ENCODE results near the gene SLC25A27.

Gene SLC25A27

DNA sequence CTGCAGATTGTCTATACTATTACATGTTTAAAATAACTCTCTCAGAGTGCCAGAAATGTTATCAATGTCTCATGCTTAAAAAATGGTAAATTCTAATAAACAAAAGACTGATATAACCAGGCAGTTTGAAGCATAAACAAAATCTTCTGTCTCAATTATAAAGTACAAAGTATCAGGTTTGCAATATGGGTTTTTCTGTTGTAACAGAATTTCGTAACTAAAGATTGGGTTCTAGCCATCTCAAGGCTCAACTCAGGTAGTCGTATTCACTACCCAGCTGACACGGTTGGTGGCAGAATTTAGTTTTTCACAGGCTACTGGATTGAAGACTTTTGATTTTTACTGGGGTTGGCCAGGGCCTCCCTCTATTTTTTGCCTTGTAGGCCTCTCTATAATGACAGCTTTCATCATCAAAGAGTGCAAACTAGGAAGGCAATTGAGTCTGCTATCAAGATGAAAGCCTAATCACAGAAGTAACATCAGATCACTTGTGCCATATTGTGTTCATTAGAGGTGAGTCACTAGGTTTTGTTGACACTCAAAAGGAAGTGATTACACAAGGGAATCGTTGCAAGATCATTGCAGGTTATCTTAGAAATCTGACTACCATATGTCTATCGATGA lies 3.8 kb upstream of the SLC25A27 start:
- H2AFZ ChIP-seq (ENCODE audit: low read depth, low read length, severe bottlenecking) = no peak overlapping the region
- H3K27ac ChIP-seq (ENCODE audit: low read depth, low read length) = peak overlapping the region; percentile 96
- H3K79me2 ChIP-seq (ENCODE audit: insufficient read depth, low read length) = peaks cover 92% of the 10 kb centered on the region
- no peaks in the 10 kb centered on the region for H4K20me1 ChIP-seq (ENCODE audit: low read depth, low read length)
- H3K36me3 ChIP-seq (ENCODE audit: low read length) = peaks cover 42% of the 10 kb centered on the region
- no peaks in the 10 kb centered on the region for H3K9me3 ChIP-seq (ENCODE audit: insufficient read depth, low read length)
- peaks cover 75% of the 10 kb centered on the region for H3F3A ChIP-seq (ENCODE audit: insufficient read depth)
- H3K4me2 ChIP-seq (ENCODE audit: low read depth, low read length, poor library complexity, severe bottlenecking) = peak overlapping the region; percentile 92
- H3K4me3 ChIP-seq (ENCODE audit: insufficient read depth, low read length, poor library complexity, severe bottlenecking) = peak overlapping the region; percentile 79
- no peaks in the 10 kb centered on the region for H3K27me3 ChIP-seq (ENCODE audit: low read length)
- TF ChIP-seq EZH2phosphoT487 (conservative IDR thresholded peaks at IDR 0.05; ENCODE audit: low read length) (no peak), CTCF (IDR thresholded peaks at IDR 0.05; ENCODE audit: insufficient read depth, low read length, poor library complexity, severe bottlenecking) (peak; percentile 20)
- no peaks in the 10 kb centered on the region for H3K9me2 ChIP-seq (replicated peaks; ENCODE audit: insufficient read depth, low read length)
- peak overlapping the region; percentile 82 for H3K9ac ChIP-seq (ENCODE audit: low read length)

DNA sequence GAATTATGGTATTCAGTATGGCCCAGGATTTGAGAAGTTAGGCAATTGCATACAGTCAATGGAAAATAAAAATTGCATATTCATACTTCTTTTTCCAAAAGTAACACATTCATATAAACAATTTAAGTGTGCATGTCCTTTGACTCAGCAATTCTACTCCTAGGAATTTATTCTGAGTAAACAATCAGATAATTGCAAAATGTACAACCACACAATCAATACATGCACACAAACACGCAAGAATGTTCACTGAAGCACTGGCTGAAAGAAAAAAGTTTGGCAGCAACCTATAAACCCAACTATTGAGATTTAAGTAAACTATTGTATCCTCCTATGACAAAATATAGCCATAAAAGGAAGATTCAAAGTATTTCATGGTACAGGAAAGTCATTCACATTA lies 1.8 kb upstream of the SLC25A27 start:
- H3K79me2 ChIP-seq (ENCODE audit: insufficient read depth, low read length) = peaks cover 92% of the 10 kb centered on the region
- H3K9ac ChIP-seq (ENCODE audit: low read length) = peak overlapping the region; percentile 82
- H3K4me3 ChIP-seq (ENCODE audit: insufficient read depth, low read length, poor library complexity, severe bottlenecking) = peak overlapping the region; percentile 79
- no peaks in the 10 kb centered on the region for H3K9me2 ChIP-seq (replicated peaks; ENCODE audit: insufficient read depth, low read length)
- no peaks in the 10 kb centered on the region for H4K20me1 ChIP-seq (ENCODE audit: low read depth, low read length)
- no peaks in the 10 kb centered on the region for H3K9me3 ChIP-seq (ENCODE audit: insufficient read depth, low read length)
- H3F3A ChIP-seq (ENCODE audit: insufficient read depth) = peaks cover 64% of the 10 kb centered on the region
- no peak overlapping the region for H2AFZ ChIP-seq (ENCODE audit: low read depth, low read length, severe bottlenecking)
- peaks cover 39% of the 10 kb centered on the region for H3K36me3 ChIP-seq (ENCODE audit: low read length)
- TF ChIP-seq EZH2phosphoT487 (conservative IDR thresholded peaks at IDR 0.05; ENCODE audit: low read length) = no peak
- no peak for TF ChIP-seq CTCF (IDR thresholded peaks at IDR 0.05; ENCODE audit: insufficient read depth, low read length, poor library complexity, severe bottlenecking)
- H3K4me2 ChIP-seq (ENCODE audit: low read depth, low read length, poor library complexity, severe bottlenecking) = peak overlapping the region; percentile 92
- peak overlapping the region; percentile 96 for H3K27ac ChIP-seq (ENCODE audit: low read depth, low read length)
- no peaks in the 10 kb centered on the region for H3K27me3 ChIP-seq (ENCODE audit: low read length)

DNA sequence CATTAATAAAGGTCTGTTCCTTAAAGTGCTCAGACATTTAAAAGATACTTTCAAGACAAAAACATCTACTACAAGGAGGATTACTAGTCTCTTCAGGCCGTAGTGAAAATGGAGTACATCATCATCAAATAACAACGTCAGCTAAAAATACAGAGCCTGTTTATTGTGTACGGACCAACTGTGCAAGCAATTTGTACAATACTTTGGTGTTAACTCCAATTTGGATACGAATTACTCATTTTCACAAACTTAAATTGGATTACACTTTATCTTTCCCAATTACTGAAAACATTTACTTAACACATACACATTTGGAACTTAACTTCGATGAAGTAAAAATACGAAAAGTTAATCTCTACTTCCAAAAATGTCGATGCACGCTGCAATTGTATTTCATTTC lies 959 bp upstream of the SLC25A27 start:
- TF ChIP-seq CTCF (IDR thresholded peaks at IDR 0.05; ENCODE audit: insufficient read depth, low read length, poor library complexity, severe bottlenecking) = no peak
- no peak for TF ChIP-seq EZH2phosphoT487 (conservative IDR thresholded peaks at IDR 0.05; ENCODE audit: low read length)
- Histone ChIP-seq H3K4me2 (ENCODE audit: low read depth, low read length, poor library complexity, severe bottlenecking) (peak overlapping the region; percentile 92), H4K20me1 (ENCODE audit: low read depth, low read length) (no peaks in the 10 kb centered on the region), H3K36me3 (ENCODE audit: low read length) (peaks cover 37% of the 10 kb centered on the region), H3K27me3 (ENCODE audit: low read length) (no peaks in the 10 kb centered on the region), H3K9me3 (ENCODE audit: insufficient read depth, low read length) (no peaks in the 10 kb centered on the region), H3K9me2 (replicated peaks; ENCODE audit: insufficient read depth, low read length) (no peaks in the 10 kb centered on the region), H3F3A (ENCODE audit: insufficient read depth) (peaks cover 56% of the 10 kb centered on the region), H3K79me2 (ENCODE audit: insufficient read depth, low read length) (peaks cover 92% of the 10 kb centered on the region), H2AFZ (ENCODE audit: low read depth, low read length, severe bottlenecking) (no peak overlapping the region), H3K27ac (ENCODE audit: low read depth, low read length) (peak overlapping the region; percentile 96), H3K9ac (ENCODE audit: low read length) (peak overlapping the region; percentile 82), H3K4me3 (ENCODE audit: insufficient read depth, low read length, poor library complexity, severe bottlenecking) (peak overlapping the region; percentile 79)

Measured in SU-DHL-6 (cell line).